ENCODE data around the gene CGB3.

CGB3 gene

GRCh38 chr19:49064768-49065611 lies 40.9 kb upstream of the CGB3 start, which contains the start of gene NTF4:
TSS of gene NTF4 (minus strand) at chr19:49064818. CDS start at chr19:49061997, 2,821 bp downstream.
- Histone ChIP-seq H3K4me1 (peaks cover 0 to 12% (median 8%) of the 10 kb centered on the region in 4 donors), H3K36me3 (no peaks in the 10 kb centered on the region), H3K9me3 (no peaks in the 10 kb centered on the region), H3K27ac (no peak within 1 kb of the TSS), H3K4me3 (no peak within 1 kb of the TSS), H3K27me3 (peaks cover 0 to 85% of the 10 kb centered on the region in 2 donors)
- TF ChIP-seq CTCF (IDR thresholded peaks at IDR 0.05): no peak
- intact Hi-C loops (cut with DNase I; ENCODE audit: low total_unique reads): no loop called here
- DNase-seq: no peak

DNA sequence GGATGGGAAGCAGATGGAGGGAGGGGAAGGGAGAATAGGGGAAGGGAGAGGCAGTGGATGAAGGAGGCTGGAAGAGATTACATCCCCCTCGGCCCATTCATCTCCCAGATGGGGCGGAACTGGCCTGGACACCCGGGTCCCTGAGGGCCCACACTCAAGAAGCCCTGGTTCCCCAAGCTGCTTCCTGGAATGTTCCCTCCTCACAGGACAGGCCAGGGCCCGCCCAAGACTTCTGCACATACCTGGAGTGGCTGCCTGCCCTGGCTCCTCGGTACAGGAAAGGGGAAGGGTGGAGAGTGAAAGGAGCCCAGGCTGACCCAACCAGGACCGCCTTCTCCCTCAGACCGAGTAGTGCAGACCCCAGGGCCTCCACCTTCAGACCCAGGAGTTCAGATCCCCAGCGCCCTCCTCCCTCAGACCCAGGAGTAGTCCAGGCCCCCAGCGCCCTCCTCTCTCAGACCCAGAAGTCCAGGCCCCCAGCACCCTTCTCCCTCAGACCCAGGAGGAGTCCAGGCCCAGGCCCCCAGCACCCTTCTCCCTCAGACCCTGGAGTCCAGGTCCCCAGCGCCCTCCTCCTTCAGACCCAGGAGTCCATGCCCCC lies 40.0 kb upstream of the CGB3 start:
- Histone ChIP-seq H3K27me3 (peaks cover 0 to 83% of the 10 kb centered on the region in 2 donors), H3K9me3 (no peaks in the 10 kb centered on the region), H3K4me3 (no peak overlapping the region), H3K27ac (no peak overlapping the region), H3K36me3 (no peaks in the 10 kb centered on the region), H3K4me1 (peaks cover 0 to 12% (median 8%) of the 10 kb centered on the region in 4 donors)
- no peak for TF ChIP-seq CTCF (IDR thresholded peaks at IDR 0.05)
- DNase-seq: no peak
- intact Hi-C loops (cut with DNase I; ENCODE audit: low total_unique reads): no loop called here

GRCh38 chr19:49061445-49061844 lies 37.3 kb upstream of the CGB3 start:
- H3K36me3 ChIP-seq: no peaks in the 10 kb centered on the region
- no peak overlapping the region for H3K27ac ChIP-seq
- intact Hi-C loops (cut with DNase I; ENCODE audit: low total_unique reads): no loop called here
- H3K4me3 ChIP-seq: no peak overlapping the region
- H3K4me1 ChIP-seq: peaks cover 0 to 33% (median 24%) of the 10 kb centered on the region in 4 donors
- DNase-seq: no peak
- peaks cover 0 to 79% of the 10 kb centered on the region in 2 donors for H3K27me3 ChIP-seq
- no peak for TF ChIP-seq CTCF (IDR thresholded peaks at IDR 0.05)
- H3K9me3 ChIP-seq: no peaks in the 10 kb centered on the region

DNA sequence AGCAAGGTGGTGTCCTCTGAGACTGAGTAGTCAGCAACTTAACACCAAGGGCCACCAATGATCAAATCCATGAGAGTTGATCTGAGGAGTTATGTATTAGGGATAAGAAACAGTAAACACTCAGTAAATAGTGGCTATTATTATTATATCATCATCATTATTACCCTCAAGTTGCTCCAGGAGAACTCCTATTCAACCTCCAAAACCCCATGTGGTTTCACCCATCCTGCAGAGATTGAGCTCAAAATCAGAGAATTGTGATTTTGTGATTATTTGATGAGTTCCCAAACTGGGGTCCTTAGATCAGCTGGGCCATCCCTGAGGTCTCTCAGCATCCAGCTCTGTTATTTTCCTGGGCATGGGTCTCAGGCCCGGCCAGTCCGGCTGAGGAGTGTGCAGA lies 36.9 kb upstream of the CGB3 start:
- Histone ChIP-seq H3K27ac (no peak overlapping the region), H3K9me3 (no peaks in the 10 kb centered on the region), H3K4me1 (peaks cover 0 to 38% (median 26%) of the 10 kb centered on the region in 4 donors), H3K27me3 (peaks cover 0 to 74% of the 10 kb centered on the region in 2 donors), H3K4me3 (no peak overlapping the region), H3K36me3 (no peaks in the 10 kb centered on the region)
- no peak for TF ChIP-seq CTCF (IDR thresholded peaks at IDR 0.05)
- intact Hi-C loops (cut with DNase I; ENCODE audit: low total_unique reads): no loop called here
- no peak for DNase-seq

GRCh38 chr19:49059053-49059452 lies 34.9 kb upstream of the CGB3 start:
- H3K4me1 ChIP-seq: peaks cover 0 to 28% (median 20%) of the 10 kb centered on the region in 4 donors
- no peaks in the 10 kb centered on the region for H3K36me3 ChIP-seq
- peaks cover 0 to 55% of the 10 kb centered on the region in 2 donors for H3K27me3 ChIP-seq
- no peak overlapping the region for H3K27ac ChIP-seq
- intact Hi-C loops (cut with DNase I; ENCODE audit: low total_unique reads): no loop called here
- no peak for DNase-seq
- H3K4me3 ChIP-seq: no peak overlapping the region
- TF ChIP-seq CTCF (IDR thresholded peaks at IDR 0.05): no peak
- no peaks in the 10 kb centered on the region for H3K9me3 ChIP-seq

All from tibial artery (tissue), 4 donors.